Activated T-helper 9 cell treated with anti-CD3 and anti-CD28 coated beads, Interleukin-2, amount 50 U/mL, for 16 hours (primary cell): ENCODE measurements around the gene TRPM1.
"Not testable (repeated sequence)": the region's sequence is repeated elsewhere in the genome, so short reads cannot be mapped to it uniquely, and the experiment has no call there.

Source experiments
- DNase-seq: peaks from one replicate; pipeline ENCODE4 v3.0.0-alpha.2; 2020; ENCODE audit warnings: low read depth

Gene TRPM1

DNA sequence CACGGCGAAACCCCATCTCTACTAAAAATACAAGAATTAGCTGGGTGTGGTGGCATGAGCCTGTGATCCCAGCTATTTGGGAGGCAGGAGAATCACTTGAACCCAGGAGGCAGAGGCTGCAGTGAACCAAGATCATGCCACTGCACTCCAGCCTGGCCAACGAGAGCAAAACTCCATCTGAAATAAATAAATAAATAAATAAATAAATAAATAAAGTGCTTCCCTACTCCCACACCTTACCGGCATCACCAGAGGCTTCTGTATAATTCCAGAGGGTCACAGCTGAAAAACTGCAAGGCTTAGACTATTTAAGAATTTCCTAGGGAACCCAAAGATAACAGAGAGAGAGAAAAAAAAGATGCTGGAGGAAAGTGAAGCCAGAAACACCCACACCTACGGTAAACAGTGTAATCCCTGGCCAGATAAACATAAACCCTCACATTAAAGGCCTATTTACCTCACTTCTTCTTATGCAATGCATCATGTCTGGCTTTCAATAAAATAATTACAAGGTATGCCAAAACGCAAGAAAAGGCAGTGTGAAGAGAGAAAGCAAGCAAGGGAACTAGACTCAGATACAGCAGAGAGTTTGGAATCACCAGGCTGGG lies 15.0 kb upstream of the TRPM1 start:
- no peak for DNase-seq

DNA sequence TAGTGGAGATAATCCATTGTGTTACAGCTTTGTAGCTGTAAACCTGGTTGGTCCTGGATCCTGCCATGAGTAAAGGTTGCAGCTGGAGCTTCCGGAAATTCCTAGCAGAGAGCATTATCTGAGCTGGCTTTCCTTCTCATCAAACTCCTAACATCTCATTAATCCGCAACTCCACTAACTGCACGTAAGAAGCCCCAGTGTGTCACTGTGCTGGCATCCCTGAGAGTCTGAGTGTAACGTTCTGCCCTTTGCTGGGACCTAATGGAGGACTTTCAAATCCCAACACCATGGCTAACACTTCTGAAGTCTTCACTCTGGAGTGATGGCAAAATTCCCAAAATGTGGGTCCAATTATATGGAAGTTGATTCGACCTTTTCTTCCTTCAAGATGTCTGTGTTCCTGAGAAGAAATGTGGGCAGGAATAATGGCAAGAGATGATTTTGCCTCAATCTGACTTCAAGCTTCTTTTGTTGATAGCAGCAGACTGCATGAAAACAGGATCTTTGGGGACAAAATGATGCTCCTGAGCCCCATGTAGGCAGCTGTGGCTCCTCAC lies 9.6 kb upstream of the TRPM1 start:
- DNase-seq, result no peak

DNA sequence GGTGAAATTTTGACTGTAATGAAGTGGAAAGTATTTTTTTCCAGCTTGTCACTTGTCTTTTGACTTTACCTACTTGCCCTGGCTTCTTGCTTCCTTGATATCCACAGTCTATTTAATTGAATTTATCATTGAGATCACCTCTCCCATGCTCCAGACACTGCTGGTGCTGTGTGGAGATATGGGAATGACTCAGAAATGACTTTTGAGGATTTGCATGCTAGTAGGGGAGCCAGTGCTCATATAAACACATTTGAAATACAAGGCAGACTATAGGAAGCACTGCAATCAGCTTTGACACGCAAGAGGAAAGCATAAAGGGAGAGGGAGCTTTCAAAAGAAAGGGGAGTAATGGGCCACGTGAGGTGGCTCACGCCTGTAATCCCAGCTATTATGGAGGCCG lies 7.3 kb upstream of the TRPM1 start:
- DNase-seq, result no peak

DNA sequence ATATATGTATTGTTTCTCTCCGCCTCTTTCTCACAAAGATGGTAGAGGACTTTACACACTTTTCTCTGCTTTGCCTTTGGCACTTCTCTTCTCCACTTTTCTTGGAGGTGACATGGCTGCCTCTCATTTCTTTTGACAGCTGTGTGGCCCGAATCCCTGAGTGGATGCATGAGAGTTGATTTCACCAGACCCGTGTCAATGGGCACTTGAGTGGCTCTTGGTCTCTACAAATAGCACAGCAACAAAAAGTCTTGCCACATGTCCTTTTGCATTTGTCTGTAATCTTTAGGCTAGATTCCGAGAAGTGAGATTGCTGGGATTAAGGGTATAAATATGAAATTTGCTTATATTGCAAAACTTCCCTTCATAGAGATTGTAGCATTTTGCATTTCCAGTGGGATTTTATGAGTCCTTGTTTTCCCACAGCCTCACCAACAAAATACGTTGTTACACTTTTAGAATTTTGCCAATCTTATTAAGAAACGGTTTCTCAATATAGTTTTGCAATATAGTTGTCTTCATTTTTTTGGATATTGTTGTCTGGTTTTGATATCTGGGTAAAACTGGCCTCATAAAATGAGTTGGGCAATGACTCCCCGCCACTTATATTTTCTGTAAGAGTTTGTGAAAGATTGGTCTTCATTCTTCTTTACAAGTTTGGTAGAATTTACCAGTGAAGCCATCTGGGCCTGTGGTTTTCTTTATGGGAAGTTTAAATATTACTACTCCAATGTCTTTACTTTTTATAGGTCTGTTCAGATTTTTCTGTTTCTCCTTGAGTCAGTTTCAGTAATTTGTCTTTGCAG lies 5.2 kb upstream of the TRPM1 start:
- DNase-seq, result no peak

DNA sequence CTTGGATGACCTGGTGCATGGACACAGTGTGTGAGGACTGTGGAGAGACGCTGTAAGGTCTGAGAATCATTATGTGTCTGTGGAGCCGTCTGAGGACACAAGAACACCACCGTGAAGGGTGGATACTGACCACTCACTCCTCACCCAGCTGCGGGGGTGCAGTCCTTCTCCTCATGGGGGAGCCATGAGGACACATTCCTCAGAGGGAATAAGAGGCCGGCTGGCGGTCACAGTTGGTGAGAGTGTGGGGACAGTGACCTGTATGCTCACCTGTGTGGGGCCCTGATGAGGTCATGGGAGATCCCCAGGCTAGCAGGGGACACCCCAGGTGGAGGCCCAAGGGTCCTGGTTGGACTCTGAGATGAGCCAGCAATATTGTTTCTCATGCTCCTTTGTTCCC lies 2.5 kb upstream of the TRPM1 start:
- DNase-seq, result no peak

DNA sequence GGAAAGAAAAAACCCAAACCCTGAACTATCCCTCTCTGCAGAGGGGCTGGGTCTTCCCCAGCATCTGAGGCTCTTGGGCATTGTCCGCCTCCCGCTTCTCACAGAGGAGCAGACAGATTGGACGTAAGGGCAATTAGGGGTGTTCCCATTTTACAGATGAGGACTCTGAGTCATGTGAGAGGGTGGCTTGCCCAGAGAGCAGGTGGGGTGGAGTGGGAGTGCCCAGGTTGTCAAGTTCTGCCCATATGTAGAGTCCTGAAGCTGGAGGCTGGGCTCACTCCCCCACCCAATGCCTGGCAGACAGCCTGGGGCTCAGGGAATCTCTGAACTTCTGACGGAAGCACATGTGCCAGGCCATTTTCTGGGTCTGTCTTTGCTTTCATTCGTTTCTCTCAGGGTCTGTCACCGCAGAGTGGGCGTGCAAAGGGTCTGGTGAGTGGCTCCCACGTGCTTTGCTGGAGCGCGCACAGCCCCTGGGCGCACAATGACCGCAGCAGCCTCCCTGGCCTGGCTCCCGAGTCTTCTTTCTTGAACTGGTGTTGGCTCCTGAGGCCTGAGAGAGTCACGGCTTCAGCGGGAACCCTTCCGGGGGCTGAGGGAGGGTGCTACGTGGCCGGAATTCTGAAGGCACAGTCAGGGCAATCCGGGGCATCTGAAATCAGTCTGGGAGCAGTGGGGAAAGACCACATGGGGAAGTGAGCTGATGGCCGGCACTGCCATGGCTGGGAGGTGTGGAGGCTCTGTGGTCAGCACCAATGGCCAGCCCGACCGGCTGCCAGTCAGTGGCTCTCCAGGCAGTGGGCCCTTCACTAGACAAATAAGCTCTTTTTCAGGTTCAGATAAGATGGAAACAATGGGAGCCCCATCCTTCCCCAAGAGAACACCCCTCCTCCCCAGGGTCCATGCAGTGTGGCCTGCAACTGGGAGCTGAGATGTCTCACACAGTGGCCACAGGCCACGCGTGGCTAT lies 1.1 kb upstream of the TRPM1 start:
- no peak for DNase-seq

DNA sequence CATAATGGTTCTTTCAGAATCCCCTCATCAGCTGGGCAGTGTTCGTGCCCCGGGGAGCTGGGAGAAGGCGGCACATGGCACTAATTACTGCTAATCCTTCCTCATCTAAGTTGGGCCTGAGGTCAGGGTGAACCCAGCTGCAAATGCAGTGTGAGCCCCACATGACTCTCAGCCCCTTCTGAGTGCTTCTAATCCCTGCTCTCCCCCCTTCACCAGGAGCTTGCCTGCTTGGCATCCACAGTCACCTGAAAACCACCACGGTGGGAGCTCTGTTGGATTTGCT lies 455 bp upstream of the TRPM1 start:
- no peak for DNase-seq

DNA sequence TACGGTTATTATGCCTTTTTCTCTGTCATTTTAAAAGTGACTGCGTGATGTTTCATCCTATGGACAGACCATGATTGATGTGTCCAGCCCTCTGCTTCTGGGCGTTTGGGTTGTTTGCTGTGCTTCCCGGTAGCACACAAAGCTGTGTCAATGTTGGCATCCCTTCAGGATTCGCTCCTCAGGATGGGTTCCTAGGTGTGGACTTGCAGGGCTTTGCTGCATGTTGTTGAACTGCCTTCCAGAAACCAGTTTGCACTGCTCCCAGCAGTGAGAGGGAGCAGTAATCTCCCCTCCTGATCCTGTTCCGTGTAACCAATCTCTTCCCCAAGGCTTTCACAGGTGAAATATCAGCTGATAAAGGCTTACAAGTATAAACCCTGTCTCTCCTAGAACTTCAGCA lies 787 bp downstream of the TRPM1 start:
- DNase-seq, result no peak

DNA sequence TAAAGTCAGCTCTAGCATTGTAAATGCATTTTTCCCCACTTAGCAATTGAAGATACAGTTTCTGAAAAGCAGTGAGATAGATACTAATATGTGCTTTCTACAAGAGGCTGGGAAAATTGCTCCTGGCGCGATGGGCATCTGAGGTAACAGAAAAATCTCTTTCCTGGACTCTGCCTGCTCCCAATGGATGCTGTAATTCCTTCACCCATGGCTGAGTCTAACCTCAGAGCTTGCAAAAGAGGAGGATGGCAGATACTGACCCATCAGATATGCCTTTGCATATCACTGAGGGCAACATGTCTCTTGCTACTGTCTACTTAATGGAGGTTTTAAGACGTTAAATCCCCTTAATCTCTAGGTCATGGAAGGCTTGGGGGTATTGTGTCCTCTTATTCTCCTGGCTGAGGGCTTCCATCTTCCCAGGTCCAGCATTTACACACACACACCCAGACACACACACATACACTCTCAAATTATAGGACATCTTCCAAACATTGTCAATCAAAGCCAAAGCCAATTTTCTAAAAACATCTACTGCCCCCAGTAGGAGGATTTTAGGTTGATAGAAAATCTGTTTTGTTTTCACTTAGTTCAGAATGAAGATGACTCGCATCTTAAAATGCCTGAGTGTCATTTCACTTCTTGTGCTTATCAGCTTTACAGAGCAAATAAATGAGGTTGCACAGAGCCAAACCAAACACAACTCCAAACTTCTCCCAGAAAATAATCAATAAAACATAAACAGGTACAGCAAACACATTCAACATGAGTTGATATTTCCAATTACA lies 2.4 kb downstream of the TRPM1 start:
- no peak for DNase-seq

DNA sequence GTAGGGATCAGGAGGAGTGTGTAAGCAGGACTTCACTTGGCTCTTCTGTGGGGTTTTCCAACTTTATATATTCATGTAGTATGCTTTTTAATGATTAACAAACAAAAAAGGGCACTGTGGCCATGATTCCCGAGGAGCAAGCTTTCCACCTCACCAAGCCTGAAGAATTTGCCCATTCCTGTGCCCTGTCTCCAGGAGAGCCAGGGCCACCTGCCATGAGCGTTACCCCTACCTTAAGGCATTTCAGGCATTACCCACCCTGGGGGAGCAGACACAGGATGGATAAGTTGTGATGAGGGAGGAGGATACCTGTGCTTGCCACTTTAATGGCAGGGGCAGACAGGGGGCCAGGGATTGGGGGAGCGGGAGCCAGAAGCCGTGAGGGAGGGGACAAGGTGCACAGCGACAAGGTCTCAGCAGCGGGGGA lies 3.0 kb downstream of the TRPM1 start:
- DNase-seq, result no peak

DNA sequence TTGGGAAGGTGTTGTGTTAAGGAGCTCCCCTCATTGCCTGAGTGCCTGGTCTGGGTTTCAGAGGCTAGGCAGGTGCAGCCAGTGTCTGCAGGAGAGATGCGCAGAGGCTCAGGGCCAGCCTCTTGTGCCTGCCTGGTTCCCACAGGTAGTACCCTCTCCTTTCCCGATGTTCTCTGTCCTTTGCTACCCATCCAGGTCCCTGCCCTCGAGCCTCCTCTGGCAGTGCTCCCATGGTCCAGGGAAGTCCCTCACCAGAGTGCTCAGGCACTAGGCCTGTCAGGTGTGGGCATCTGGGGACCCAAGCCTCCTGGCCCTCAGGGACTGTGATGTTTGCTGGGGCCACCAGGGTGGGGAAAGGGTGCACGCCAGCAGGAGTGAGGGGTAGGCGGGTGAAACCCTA lies 5.0 kb downstream of the TRPM1 start:
- no peak for DNase-seq

DNA sequence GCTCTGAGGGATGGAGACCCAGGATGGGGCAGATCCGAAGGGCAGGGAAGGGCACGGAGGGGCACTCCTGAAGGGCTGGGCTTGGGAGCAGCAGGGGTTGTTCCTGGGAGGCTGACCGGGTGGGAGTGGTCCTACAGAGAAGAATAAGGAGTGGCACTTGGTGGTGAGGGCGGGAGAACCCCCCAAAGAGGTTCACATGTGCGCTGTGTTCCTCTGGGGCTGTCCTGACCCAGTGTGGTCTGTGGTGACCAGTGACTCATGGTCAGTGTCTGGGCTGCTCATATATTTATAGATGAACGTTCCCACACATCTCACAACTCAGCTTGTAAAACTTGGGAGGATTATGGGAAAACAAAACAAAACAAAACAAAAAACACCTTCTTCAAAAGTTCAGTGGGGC lies 10.0 kb downstream of the TRPM1 start:
- DNase-seq, result no peak

DNA sequence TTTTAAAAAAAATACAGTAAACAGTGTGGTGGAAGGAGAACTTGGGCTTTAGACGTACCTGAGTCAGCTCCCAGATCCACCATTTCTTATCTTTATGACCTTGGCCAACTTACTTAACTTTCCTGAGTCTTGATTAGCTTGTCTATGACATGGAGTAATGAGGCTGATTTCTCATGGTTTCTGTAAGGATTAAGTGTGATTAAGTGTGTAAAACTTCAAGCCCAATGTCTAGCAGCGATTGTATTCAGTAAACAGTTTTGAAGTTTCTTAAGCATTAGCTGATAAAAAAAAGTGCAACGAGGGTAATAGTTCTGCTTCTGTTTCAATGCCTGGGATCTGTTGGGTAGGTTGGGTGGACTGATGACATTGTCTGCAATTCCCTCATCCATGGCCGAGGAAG lies 10.8 kb downstream of the TRPM1 start:
- no peak for DNase-seq

DNA sequence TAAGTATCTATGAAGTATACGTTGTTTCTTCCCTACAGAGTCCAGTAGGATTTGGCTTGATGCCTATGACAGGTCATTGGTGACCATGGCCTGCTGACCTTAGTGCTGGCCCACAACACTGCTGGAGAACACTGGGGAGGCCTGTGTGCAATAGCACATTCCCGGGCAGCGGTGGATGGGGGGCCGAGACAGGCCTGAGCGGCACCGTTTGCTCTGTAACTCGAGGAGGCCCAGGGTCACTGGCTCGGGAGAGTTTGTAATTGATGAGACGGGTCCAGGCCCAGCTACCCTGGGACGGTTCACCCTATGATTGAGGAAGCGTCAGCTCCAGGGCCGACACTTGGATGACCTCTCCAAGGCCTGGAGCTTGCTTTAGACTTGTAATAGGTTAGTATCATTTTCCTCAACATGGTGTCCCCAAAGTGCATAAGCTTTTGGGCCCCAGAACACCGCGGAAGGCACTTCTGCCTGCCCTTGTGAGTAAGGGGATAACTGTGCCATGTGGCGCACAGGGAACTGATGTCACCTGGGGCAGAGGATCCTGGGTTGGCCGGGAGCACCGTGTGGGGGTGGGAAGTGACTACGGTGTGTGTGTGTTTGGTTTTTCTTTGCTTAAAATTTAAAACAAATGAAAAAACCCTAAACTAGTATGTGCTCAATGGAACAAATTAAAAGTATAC lies 12.0 kb downstream of the TRPM1 start:
- no peak for DNase-seq

DNA sequence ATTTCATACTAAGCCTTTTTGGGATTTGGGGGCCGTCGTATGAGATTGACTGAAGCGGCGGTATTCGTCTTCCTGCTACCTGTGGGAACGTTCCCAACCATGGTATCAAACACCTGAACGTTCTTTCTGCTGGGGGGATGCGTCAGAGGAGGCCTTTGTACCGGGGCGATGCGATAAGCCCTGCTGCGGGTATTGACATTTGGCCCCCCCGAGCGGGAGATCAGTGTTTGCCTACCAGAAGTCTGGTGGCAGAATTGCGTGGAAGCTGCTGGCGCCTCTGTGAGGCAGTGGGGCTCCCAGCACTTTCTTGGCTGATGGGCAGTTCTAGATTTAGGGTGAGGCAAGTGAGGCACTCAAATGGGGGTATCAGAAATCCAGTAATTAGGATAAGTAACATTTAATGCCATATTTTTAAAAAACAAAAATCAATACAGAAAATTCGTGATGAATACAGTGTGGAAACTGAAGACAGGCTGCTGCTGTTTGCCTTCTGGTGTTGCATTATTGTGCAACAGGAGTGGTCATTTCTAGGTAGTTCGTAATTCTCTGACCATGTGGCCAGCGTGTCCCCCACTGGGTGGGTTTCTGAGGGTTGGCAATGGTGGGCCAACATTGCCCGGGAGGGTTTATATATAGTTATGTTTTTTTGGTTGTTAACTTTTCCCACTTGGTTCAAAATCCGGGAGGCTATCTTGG lies 12.7 kb downstream of the TRPM1 start:
- no peak for DNase-seq

DNA sequence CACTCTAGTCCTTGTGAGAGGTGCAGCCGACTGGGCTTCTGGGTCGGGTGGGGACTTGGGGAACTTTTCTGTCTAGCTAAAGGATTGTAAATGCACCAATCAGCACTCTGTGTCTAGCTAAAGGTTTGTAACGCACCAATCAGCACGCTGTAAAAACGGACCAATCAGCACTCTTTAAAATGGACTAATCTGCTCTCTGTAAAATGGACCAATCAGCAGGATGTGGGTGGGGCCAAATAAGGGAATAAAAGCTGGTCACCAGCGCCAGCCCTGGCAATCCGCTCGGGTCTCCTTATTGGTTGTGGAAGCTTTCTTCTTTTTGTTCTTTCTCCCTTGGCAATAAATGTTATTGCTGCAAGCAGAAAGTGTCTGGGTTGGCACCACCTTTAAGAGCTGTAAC lies 13.5 kb downstream of the TRPM1 start:
- not testable (repeated sequence) for DNase-seq

DNA sequence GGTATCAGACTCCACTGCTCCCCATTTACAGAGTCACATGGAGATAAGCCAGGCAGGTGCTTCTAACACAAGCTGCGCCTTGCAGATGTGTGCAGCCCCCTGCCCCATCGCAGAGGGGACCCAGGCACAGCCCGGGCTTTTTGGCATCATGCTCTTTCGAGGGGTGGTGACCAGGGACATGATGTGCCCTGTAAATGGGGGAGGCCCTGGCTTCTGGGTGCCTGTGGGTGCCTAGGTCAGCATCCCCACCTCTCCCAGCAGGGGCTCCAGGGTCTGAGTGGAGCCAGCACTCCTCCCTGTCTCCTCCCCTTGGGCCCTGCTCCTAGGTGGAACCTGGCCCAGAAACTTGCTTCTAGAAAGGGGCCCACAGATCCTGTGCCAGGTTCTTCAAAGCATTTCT lies 15.2 kb downstream of the TRPM1 start:
- no peak for DNase-seq

DNA sequence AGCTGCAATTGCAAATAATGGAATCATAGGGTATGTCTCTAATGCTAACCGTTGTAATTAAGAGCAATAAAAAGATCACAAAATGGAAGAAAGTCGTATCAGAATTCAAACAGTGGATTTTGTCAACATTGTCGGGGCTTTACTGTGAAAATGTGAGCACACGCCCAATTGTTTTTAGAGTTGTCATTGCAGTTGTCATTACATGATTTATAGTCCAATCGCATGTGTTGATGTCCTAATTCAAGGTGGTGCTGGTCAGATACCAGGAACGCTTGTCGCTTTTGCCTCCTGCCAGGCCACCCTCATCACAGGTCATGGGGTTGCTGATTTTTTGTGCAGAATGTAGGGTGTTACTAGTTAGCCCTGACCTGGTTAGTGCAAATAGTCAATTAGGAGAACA lies 16.2 kb downstream of the TRPM1 start:
- DNase-seq, result no peak

DNA sequence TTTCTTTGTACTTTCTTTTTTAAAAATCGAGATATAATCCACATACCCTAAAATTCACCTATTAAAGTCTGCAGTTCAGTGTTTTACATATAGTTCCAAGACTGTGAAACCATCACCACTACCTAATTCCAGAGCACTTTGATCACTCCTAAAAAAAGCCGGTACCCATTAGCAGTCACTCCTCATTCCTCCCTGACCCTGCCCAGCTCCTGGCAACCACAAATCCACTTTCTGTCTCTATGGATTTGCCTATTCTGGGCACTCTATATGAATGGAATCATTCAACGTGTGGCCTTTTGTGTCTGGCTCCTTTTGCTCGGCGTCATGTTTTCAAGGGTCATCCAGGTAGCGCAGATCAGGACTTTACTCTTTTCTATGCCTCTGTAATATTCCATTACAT lies 17.3 kb downstream of the TRPM1 start:
- DNase-seq, result no peak

DNA sequence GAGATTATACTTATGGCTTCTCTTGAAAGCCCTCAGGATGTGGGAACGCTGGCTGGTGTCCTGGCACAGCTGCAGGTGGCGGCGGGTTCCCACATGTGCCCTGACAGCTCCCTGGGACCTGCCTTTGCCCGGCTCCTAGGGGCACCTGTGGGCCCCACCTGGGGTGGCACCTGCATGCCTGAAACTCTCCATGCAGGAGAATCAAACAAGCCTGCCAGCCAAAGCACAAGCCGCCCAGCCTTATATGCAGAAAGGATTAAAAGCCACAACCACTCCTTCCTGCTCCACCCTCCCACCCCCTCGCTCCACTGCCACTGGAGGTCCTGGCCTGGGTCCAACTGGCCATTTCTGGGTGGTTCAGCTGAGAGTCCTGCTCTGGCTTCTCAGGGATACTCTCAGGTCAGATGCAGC lies 18.1 kb downstream of the TRPM1 start:
- DNase-seq, result no peak
